Smooth muscle cell (in vitro differentiated cells): ENCODE measurements around the gene LTBP1. TPM values are rescaled to one million over a fixed set of nuclear protein-coding genes. Genes with fewer than 3 reads are reported as not detected.

Experiments
- DNase-seq: peaks from one replicate; lab custom pipeline; 2025; ENCODE audit not compliant: unreplicated experiment; lab: John Stamatoyannopoulos, UW
- H2AFZ ChIP-seq: fragments of 200-600 bp; sonication (generic); 2 replicates; pipeline ENCODE4 v1.6.0; 2016; ENCODE audit warnings: antibody characterized with exemption, low read depth, mild to moderate bottlenecking
- H3F3A ChIP-seq: fragments of 200-600 bp; sonication (generic); 2 replicates; pipeline ENCODE4 v1.6.0; 2017; ENCODE audit warnings: antibody characterized with exemption, low read depth
- H3K27ac ChIP-seq: fragments of 200-600 bp; sonication (generic); 2 replicates; pipeline ENCODE4 v1.5.1; 2016; ENCODE audit warnings: low read depth, mild to moderate bottlenecking
- H3K27me3 ChIP-seq: fragments of 200-600 bp; sonication (generic); 2 replicates; pipeline ENCODE4 v1.6.1; 2016; ENCODE audit warnings: low read depth, mild to moderate bottlenecking
- H3K36me3 ChIP-seq: fragments of 200-600 bp; sonication (generic); 2 replicates; pipeline ENCODE4 v1.5.1; 2016; ENCODE audit warnings: low read depth
- H3K4me1 ChIP-seq: fragments of 200-600 bp; sonication (generic); 2 replicates; pipeline ENCODE4 v1.5.1; 2016; ENCODE audit warnings: low read depth
- H3K4me2 ChIP-seq: fragments of 200-600 bp; sonication (generic); 2 replicates; pipeline ENCODE4 v1.6.0; 2016; ENCODE audit warnings: mild to moderate bottlenecking
- H3K4me3 ChIP-seq: fragments of 200-600 bp; sonication (generic); 2 replicates; pipeline ENCODE4 v1.5.1; 2016; ENCODE audit warnings: mild to moderate bottlenecking
- H3K79me2 ChIP-seq: fragments of 200-600 bp; sonication (generic); 2 replicates; pipeline ENCODE4 v1.6.0; 2016; ENCODE audit warnings: low read depth, mild to moderate bottlenecking
- H3K9ac ChIP-seq: fragments of 200-600 bp; sonication (generic); 2 replicates; pipeline ENCODE4 v1.6.0; 2016; ENCODE audit warnings: low read depth
- H3K9me3 ChIP-seq: fragments of 200-600 bp; sonication (generic); replicated peaks from 2 replicates; pipeline ENCODE4 v1.5.1; 2016; ENCODE audit warnings: low read depth
- H4K20me1 ChIP-seq: fragments of 200-600 bp; sonication (generic); 2 replicates; pipeline ENCODE4 v1.6.0; 2016; ENCODE audit warnings: low read depth
- WGBS: methylation state at CpG from one replicate; pipeline ENCODE4 v1.1.7; 2016; ENCODE audit warnings: low lambda C conversion rate; 5-methylcytosine and 5-hydroxymethylcytosine counted together
- polyA plus RNA-seq: library from polyadenylated mRNA; unstranded; fragments of >200 nt; fragmentation: Nextera tagmentation; extraction: Ambion mirVana; gene quantifications from 2 replicates; pipeline ENCODE4 v1.2.1, GENCODE V29; 2016
- total RNA-seq: library from RNA; depleted of rRNA; stranded (reverse); fragments of >200 nt; gene quantifications from 2 replicates; pipeline ENCODE4 v1.2.3, GENCODE V29; 2014
- TF ChIP-seq, protein P1 (sequence below): fragments of 200-600 bp; sonication (generic); IDR thresholded peaks from 2 replicates; pipeline ENCODE4 v1.5.1; 2017; ENCODE audit warnings: borderline replicate concordance, mild to moderate bottlenecking, antibody characterized with exemption; ENCODE audit not compliant: insufficient read depth, poor library complexity, severe bottlenecking

The LTBP1 gene
- total and polyA plus RNA-seq, 2 experiments from 2014 or later = 146 to 250 TPM

DNA sequence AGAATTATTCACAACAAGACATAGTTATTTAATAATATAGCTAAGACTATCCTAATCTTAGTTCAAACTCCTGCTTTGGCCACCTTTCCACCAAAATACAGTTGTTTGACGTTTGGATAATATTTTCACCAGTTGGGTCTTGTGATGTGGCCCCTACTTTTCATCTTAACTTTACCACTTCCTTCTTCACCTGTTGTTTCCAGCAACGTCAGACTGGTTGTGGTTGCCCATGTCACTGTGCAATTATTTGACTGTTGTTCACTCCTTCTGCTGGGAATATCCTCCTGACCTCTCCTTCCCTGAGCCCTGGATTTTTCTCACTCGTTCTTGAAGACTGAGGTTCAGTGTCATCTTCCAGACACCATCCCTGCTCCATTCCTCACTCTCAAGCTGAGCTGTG, 397.5 kb downstream of the LTBP1 start:
- 89% methylated on average over 3 of the region's 3 CpGs for WGBS

DNA sequence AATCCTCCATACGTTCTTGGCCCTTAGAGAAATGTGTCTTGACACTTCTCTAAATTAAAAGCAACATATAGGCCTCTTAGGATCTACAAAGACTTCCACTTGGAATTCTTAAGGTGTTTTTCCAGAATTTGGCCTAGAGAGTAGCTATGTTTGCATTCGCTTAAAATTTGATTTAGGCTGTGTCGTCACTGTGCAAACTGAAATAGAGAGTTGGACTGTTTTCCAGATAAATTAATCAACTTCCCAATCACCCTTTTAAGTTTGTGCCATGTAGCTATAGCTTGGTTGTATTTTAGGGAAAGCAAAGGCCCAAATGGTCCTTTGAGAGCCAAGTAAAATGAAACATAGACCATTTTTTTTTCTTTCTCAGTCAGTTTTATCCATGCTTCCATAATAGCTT, 401.1 kb downstream of the LTBP1 start:
- WGBS = 94% methylated on average over 3 of the region's 3 CpGs

More for the DNA sequence above, 397.5 kb downstream of the LTBP1 start:
- peaks cover 20% of the 10 kb centered on the region for H3K36me3 ChIP-seq
- no peaks in the 10 kb centered on the region for H3F3A ChIP-seq
- no peak for DNase-seq
- no peak overlapping the region for H2AFZ ChIP-seq
- H3K27me3 ChIP-seq = no peaks in the 10 kb centered on the region
- TF ChIP-seq, protein P1, sequence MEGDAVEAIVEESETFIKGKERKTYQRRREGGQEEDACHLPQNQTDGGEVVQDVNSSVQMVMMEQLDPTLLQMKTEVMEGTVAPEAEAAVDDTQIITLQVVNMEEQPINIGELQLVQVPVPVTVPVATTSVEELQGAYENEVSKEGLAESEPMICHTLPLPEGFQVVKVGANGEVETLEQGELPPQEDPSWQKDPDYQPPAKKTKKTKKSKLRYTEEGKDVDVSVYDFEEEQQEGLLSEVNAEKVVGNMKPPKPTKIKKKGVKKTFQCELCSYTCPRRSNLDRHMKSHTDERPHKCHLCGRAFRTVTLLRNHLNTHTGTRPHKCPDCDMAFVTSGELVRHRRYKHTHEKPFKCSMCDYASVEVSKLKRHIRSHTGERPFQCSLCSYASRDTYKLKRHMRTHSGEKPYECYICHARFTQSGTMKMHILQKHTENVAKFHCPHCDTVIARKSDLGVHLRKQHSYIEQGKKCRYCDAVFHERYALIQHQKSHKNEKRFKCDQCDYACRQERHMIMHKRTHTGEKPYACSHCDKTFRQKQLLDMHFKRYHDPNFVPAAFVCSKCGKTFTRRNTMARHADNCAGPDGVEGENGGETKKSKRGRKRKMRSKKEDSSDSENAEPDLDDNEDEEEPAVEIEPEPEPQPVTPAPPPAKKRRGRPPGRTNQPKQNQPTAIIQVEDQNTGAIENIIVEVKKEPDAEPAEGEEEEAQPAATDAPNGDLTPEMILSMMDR = no peak
- no peak overlapping the region for H3K4me3 ChIP-seq
- no peaks in the 10 kb centered on the region for H4K20me1 ChIP-seq
- no peaks in the 10 kb centered on the region for H3K9me3 ChIP-seq
- no peak overlapping the region for H3K9ac ChIP-seq
- H3K79me2 ChIP-seq = no peaks in the 10 kb centered on the region
- no peaks in the 10 kb centered on the region for H3K4me1 ChIP-seq
- H3K4me2 ChIP-seq = no peak overlapping the region
- H3K27ac ChIP-seq = no peak overlapping the region

DNA sequence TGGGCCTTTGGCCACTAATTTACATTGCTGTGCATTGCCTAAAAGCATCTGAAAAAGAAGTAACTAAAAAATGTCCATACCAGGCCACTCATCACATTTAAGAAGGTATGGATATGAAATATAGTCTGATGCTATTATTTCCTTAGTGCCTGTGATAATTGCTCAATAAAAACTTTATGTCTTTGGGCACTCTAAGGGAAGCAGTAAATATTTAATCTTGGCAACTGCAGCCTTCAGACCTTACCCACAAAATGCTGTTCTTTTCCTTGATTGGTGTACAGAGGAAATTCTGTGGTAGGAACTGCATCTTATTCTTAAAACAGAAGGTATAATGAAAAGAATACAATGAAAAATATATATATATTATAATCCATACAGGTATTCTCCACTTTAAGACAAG, 403.9 kb downstream of the LTBP1 start:
- Histone ChIP-seq H3K27me3 (no peaks in the 10 kb centered on the region), H3K9ac (no peak overlapping the region), H3K4me1 (no peaks in the 10 kb centered on the region), H3K4me2 (no peak overlapping the region), H2AFZ (no peak overlapping the region), H3K36me3 (peaks cover 52% of the 10 kb centered on the region), H3K79me2 (no peaks in the 10 kb centered on the region), H4K20me1 (no peaks in the 10 kb centered on the region), H3K27ac (no peak overlapping the region), H3K9me3 (no peaks in the 10 kb centered on the region), H3K4me3 (no peak overlapping the region), H3F3A (no peaks in the 10 kb centered on the region)
- DNase-seq = no peak
- TF ChIP-seq, protein P1 = no peak

More for the DNA sequence above, 401.1 kb downstream of the LTBP1 start:
- no peaks in the 10 kb centered on the region for H3F3A ChIP-seq
- H3K9me3 ChIP-seq = no peaks in the 10 kb centered on the region
- H3K9ac ChIP-seq = no peak overlapping the region
- DNase-seq = no peak
- no peaks in the 10 kb centered on the region for H3K79me2 ChIP-seq
- no peaks in the 10 kb centered on the region for H3K4me1 ChIP-seq
- TF ChIP-seq, protein P1 = no peak
- no peak overlapping the region for H3K4me3 ChIP-seq
- no peaks in the 10 kb centered on the region for H3K27me3 ChIP-seq
- H3K36me3 ChIP-seq = peaks cover 35% of the 10 kb centered on the region
- H3K27ac ChIP-seq = no peak overlapping the region
- H4K20me1 ChIP-seq = no peaks in the 10 kb centered on the region
- no peak overlapping the region for H2AFZ ChIP-seq
- no peak overlapping the region for H3K4me2 ChIP-seq

DNA sequence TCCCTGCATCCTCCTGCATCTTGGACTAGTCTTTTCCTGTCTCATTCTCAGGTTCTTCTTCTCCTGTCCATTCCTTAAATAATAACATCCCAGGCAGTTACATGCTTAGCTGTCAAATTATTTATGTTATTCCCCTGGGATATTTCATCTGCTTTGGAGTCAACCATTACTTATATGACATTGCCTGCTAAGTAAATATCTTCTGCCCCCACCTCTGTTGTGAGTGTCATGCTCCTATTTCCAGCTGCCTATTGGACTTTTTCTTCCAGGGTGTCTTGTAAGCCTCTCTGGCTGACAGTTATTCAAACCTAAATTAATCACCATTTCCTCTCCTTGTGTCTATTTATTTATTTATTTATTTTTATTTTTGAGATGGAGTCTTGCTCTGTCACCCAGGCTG, 405.0 kb downstream of the LTBP1 start:
- H3K36me3 ChIP-seq = peaks cover 60% of the 10 kb centered on the region
- no peak for DNase-seq
- H3K4me3 ChIP-seq = no peak overlapping the region
- H3K9ac ChIP-seq = no peak overlapping the region
- no peaks in the 10 kb centered on the region for H3K9me3 ChIP-seq
- no peak overlapping the region for H3K27ac ChIP-seq
- no peaks in the 10 kb centered on the region for H3K79me2 ChIP-seq
- H2AFZ ChIP-seq = no peak overlapping the region
- TF ChIP-seq, protein P1 = no peak
- H3K27me3 ChIP-seq = no peaks in the 10 kb centered on the region
- H4K20me1 ChIP-seq = no peaks in the 10 kb centered on the region
- no peaks in the 10 kb centered on the region for H3F3A ChIP-seq
- H3K4me2 ChIP-seq = no peak overlapping the region
- no peaks in the 10 kb centered on the region for H3K4me1 ChIP-seq
